CD4-positive, alpha-beta T cell treated with Interferon gamma for 1 hour (primary cell): ENCODE data around the gene POU2AF3.
"Not testable (repeated sequence)": the region's sequence is repeated elsewhere in the genome, so short reads cannot be mapped to it uniquely, and the experiment has no call there.

Experiments used
- DNase-seq: peaks from one replicate; pipeline ENCODE4 v3.0.0-alpha.2; 2020

POU2AF3 gene

GRCh38 chr11:111301004-111301841 is 2.9 kb downstream of the POU2AF3 start:
- DNase-seq = no peak

GRCh38 chr11:111301842-111302118 is 3.4 kb downstream of the POU2AF3 start:
- DNase-seq = no peak

- no peak for DNase-seq
Observed at GRCh38 chr11:111302298-111302697, 4.0 kb downstream of the POU2AF3 start.

- DNase-seq = no peak
Observed at GRCh38 chr11:111303461-111303860, 5.1 kb downstream of the POU2AF3 start.

- DNase-seq = no peak
Observed at GRCh38 chr11:111305162-111305802, 6.9 kb downstream of the POU2AF3 start.

GRCh38 chr11:111305876-111306275 is 7.5 kb downstream of the POU2AF3 start:
- DNase-seq = no peak

GRCh38 chr11:111306321-111306720 is 8.0 kb downstream of the POU2AF3 start:
- DNase-seq = no peak

- no peak for DNase-seq
Observed at GRCh38 chr11:111307472-111308108, 9.2 kb downstream of the POU2AF3 start.

- DNase-seq = no peak
Observed at GRCh38 chr11:111308140-111308539, 9.8 kb downstream of the POU2AF3 start.

GRCh38 chr11:111309215-111309915 is 11.0 kb downstream of the POU2AF3 start:
- DNase-seq = no peak

- DNase-seq = no peak
Observed at GRCh38 chr11:111310088-111310487, 11.7 kb downstream of the POU2AF3 start.

- no peak for DNase-seq
Observed at GRCh38 chr11:111310723-111311122, 12.4 kb downstream of the POU2AF3 start.

GRCh38 chr11:111312076-111312475 is 13.7 kb downstream of the POU2AF3 start:
- DNase-seq = no peak

- DNase-seq = no peak
Observed at GRCh38 chr11:111319296-111319695, 20.9 kb downstream of the POU2AF3 start.

GRCh38 chr11:111320199-111320598 is 21.9 kb downstream of the POU2AF3 start:
- DNase-seq = not testable (repeated sequence)

- DNase-seq = no peak
Observed at GRCh38 chr11:111320728-111321568, 22.6 kb downstream of the POU2AF3 start.

- DNase-seq = no peak
Observed at GRCh38 chr11:111322534-111322933, 24.2 kb downstream of the POU2AF3 start.

- no peak for DNase-seq
Observed at GRCh38 chr11:111324277-111324720, 26.0 kb downstream of the POU2AF3 start.

GRCh38 chr11:111325259-111325658 is 26.9 kb downstream of the POU2AF3 start:
- no peak for DNase-seq

- no peak for DNase-seq
Observed at GRCh38 chr11:111326824-111327223, 28.5 kb downstream of the POU2AF3 start.

- DNase-seq = no peak
Observed at GRCh38 chr11:111327908-111328624, 29.7 kb downstream of the POU2AF3 start.
